K562 (cell line): Measurements from ENCODE around the gene CCDC88C. TPM values are rescaled to one million over a fixed set of nuclear protein-coding genes. Genes with fewer than 3 reads are reported as not detected.

Experiments used
- ATAC-seq: fragments of 200-7000 bp; cut with Tn5 transposase; 3 replicates; pipeline ENCODE4 v1.9.1; 2020; ENCODE audit warnings: moderate library complexity
- BruUV-seq: library from RNA; stranded (reverse); fragments of 400-500 nt; replicated peaks from 2 replicates; lab custom pipeline; 2021; lab: Mats Ljungman, UMichigan
- CTCF ChIA-PET: fragments of 300-600 bp; formaldehyde crosslinking; extraction: SDS; loops from one replicate; lab custom pipeline; 2021; ENCODE audit warnings: low intra/inter-chr PET ratio; lab: Yijun Ruan, JAX
- POLR2A ChIA-PET: fragments of 300-600, 350-650 bp; sonication (Branson Sonifier 250); formaldehyde crosslinking; extraction: SDS; loops from one replicate; lab custom pipeline; 2021; ENCODE audit warnings: antibody characterized with exemption, inconsistent platforms; lab: Yijun Ruan, JAX
- DNase-seq, 4 experiments: peaks; one replicate each; pipeline versions ENCODE4 v3.0.0 to v3.0.0-alpha.2; 2011 to 2018; ENCODE audit warnings: low spot score in 3 of 4, mixed read lengths in 3 of 4; ENCODE audit errors: extremely low read depth in 1 of 4
- FAIRE-seq: peaks from 2 replicates; lab custom pipeline; 2011; peaks lifted over from hg19 to GRCh38; lab: Jason Lieb, UNC
- H2AFZ ChIP-seq: 2 replicates; pipeline ENCODE4 v1.6.0; 2011; ENCODE audit warnings: low read depth, low read length, control low read depth, inconsistent platforms
- H3K27ac ChIP-seq: fragments of 200-600 bp; 3 replicates; pipeline ENCODE4 v1.8.0; 2011; ENCODE audit warnings: low read depth, mild to moderate bottlenecking, control low read depth, inconsistent platforms, low read length, moderate library complexity, mixed read lengths; ENCODE audit errors: extremely low read depth
- H3K27me3 ChIP-seq, 2 experiments: fragments of 300-600 bp in 1 of 2; 2 replicates in 1 of 2; 3 replicates in 1 of 2; pipeline versions ENCODE4 v1.6.0 to v1.8.0; 2011; ENCODE audit warnings: inconsistent platforms in 2 of 2, low read length in 2 of 2, mild to moderate bottlenecking in 1 of 2, mixed read lengths in 1 of 2, moderate library complexity in 1 of 2; ENCODE audit not compliant: control insufficient read depth in 2 of 2, insufficient read depth in 2 of 2
- H3K36me3 ChIP-seq: fragments of 300-600 bp; 3 replicates; pipeline ENCODE4 v1.8.0; 2011; ENCODE audit warnings: mild to moderate bottlenecking, low read length, inconsistent platforms; ENCODE audit not compliant: control insufficient read depth, insufficient read depth
- H3K4me1 ChIP-seq, 2 experiments: fragments of 200-600 bp in 1 of 2; replicated peaks in 1 of 2; 2 replicates in 1 of 2; 3 replicates in 1 of 2; pipeline versions ENCODE4 v1.5.1 to v1.8.0; 2011; ENCODE audit warnings: inconsistent platforms in 2 of 2, low read length in 2 of 2, mild to moderate bottlenecking in 1 of 2, mixed read lengths in 1 of 2, moderate library complexity in 1 of 2; ENCODE audit not compliant: control insufficient read depth in 2 of 2, insufficient read depth in 2 of 2
- H3K4me2 ChIP-seq: 2 replicates; pipeline ENCODE4 v1.6.1; 2011; ENCODE audit warnings: low read length, control low read depth, inconsistent platforms, mixed read lengths; ENCODE audit not compliant: insufficient read depth
- H3K4me3 ChIP-seq: fragments of 200-600 bp; sonication (generic), shearing (Covaris generic); 2 replicates; pipeline ENCODE4 v1.5.1; 2016; ENCODE audit warnings: control low read depth, inconsistent platforms
- H3K79me2 ChIP-seq: fragments of 200-600 bp; 3 replicates; pipeline ENCODE4 v1.8.0; 2011; ENCODE audit warnings: low read length, inconsistent platforms; ENCODE audit not compliant: control insufficient read depth, insufficient read depth
- H3K9ac ChIP-seq, 2 experiments: 2 replicates each; pipeline versions ENCODE4 v1.6.0 to v1.6.1; 2011; ENCODE audit warnings: low read depth in 2 of 2, low read length in 2 of 2, control low read depth in 1 of 2, inconsistent platforms in 1 of 2, mild to moderate bottlenecking in 1 of 2, mixed read lengths in 1 of 2; ENCODE audit not compliant: insufficient read depth in 1 of 2
- H3K9me1 ChIP-seq: one replicate; pipeline ENCODE4 v1.6.0; 2011; ENCODE audit warnings: inconsistent platforms, mild to moderate bottlenecking, low read length, moderate library complexity; ENCODE audit not compliant: control insufficient read depth, insufficient read depth
- H3K9me3 ChIP-seq: replicated peaks from 2 replicates; pipeline ENCODE4 v1.5.1; 2011; ENCODE audit warnings: low read depth, low read length, inconsistent platforms; ENCODE audit not compliant: control insufficient read depth, insufficient read depth
- H4K20me1 ChIP-seq: replicated peaks from 2 replicates; pipeline ENCODE4 v1.6.1; 2011; ENCODE audit warnings: low read length, inconsistent platforms, mixed read lengths; ENCODE audit not compliant: control insufficient read depth, insufficient read depth
- BCOR ChIP-seq: fragments of 450-650 bp; IDR thresholded peaks from 2 replicates; pipeline ENCODE4 v1.6.1; 2016
- KDM1A ChIP-seq, 2 experiments: fragments of 450-650 bp; IDR thresholded peaks; 2 replicates each; pipeline ENCODE4 v1.6.1; 2016; ENCODE audit warnings: mild to moderate bottlenecking in 2 of 2
- NCOA6 ChIP-seq: fragments of 450-650 bp; IDR thresholded peaks from 2 replicates; pipeline ENCODE4 v1.6.1; 2017; ENCODE audit warnings: mild to moderate bottlenecking
- PKNOX1 ChIP-seq: fragments of 450-650 bp; IDR thresholded peaks from 2 replicates; pipeline ENCODE4 v1.6.1; 2016
- RBM25 ChIP-seq: fragments of 200-400 bp; formaldehyde crosslinking; IDR thresholded peaks from 2 replicates; pipeline ENCODE4 v1.6.1; 2018; ENCODE audit warnings: low read length, low read depth, moderate library complexity; ENCODE audit not compliant: severe bottlenecking
- ZFP36 ChIP-seq: fragments of 150-350 bp; IDR thresholded peaks from 2 replicates; pipeline ENCODE4 v1.6.1; 2018; ENCODE audit warnings: low read length, low read depth; ENCODE audit not compliant: partially characterized antibody
- WGBS: fragments of 100-300 bp; shearing (Covaris generic); methylation state at CpG from one replicate; pipeline ENCODE4 v1.1.6; 2016; ENCODE audit warnings: low coverage, mixed read lengths; ENCODE audit not compliant: insufficient coverage; ENCODE audit errors: missing lambda C conversion rate; 5-methylcytosine and 5-hydroxymethylcytosine counted together
- in situ Hi-C: fragments of 300-500 bp; cut with MboI; formaldehyde crosslinking; loops from 4 replicates; pipeline ENCODE4 v1.15.0; 2018; ENCODE audit warnings: inconsistent platforms, mixed read lengths
- intact Hi-C: fragments of 100-400 bp; cut with micrococcal nuclease; formaldehyde crosslinking; loops from 2 replicates; pipeline ENCODE4 v1.14.2; 2022
- polyA plus RNA-seq, 8 experiments: library from polyadenylated mRNA; depleted of rRNA in 4 of 8; stranded (reverse) in 5 of 8; unstranded in 3 of 8; fragments of >200 nt; fragmentation: Nextera tagmentation in 2 of 8; fragmentation: Illumina TruSeq in 1 of 8; extraction: Ambion mirVana in 2 of 8; extraction: Trizol in 1 of 8; gene quantifications; 2 replicates each; pipeline versions ENCODE4 v1.2.1 to v1.2.3, GENCODE V29; 2011 to 2014; ENCODE audit warnings: inconsistent platforms in 1 of 8, missing spikeins in 1 of 8
- total RNA-seq, 7 experiments: library from RNA; depleted of rRNA in 6 of 7; stranded (reverse); fragments of >200 nt in 6 of 7; fragmentation: Illumina TruSeq in 2 of 7; extraction: Trizol in 2 of 7; gene quantifications; 2 replicates each; pipeline versions ENCODE4 v1.2.1 to v1.2.3, GENCODE V29; 2011 to 2021; ENCODE audit warnings: low replicate concordance in 1 of 7

Gene CCDC88C
- total and polyA plus RNA-seq, 9 of the 15 experiments (the other 6 are each of a cell fraction or from before 2014, with no cell fraction given) = 0.62 to 22.5 (median 10.7) TPM

- CTCF ChIA-PET = interaction anchor here (1.2 kb wide), 1 partner anchor 32 kb away, joined by 3 read pairs; no protein-coding TSS in a partner anchor
- no peaks in the 10 kb centered on the region for H3K9me3 ChIP-seq
- H3K4me1 ChIP-seq = peaks cover 30 to 36% of the 10 kb centered on the region in 2 experiments
- peaks cover 2% of the 10 kb centered on the region; the same call in 2 of the 3 replicates for H3K79me2 ChIP-seq
- no peaks in the 10 kb centered on the region for H3K27me3 ChIP-seq
- H4K20me1 ChIP-seq = no peaks in the 10 kb centered on the region
- no peak overlapping the region for H2AFZ ChIP-seq
- no peak overlapping the region for H3K27ac ChIP-seq
- H3K4me2 ChIP-seq = no peak overlapping the region
- FAIRE-seq (no peak), DNase-seq (no peak), ATAC-seq (no peak)
- 83% methylated on average over 3 of the region's 3 CpGs for WGBS
- H3K4me3 ChIP-seq = no peak overlapping the region
- intact Hi-C loops = loop anchor here (2.0 kb wide), 1 partner anchor 78 kb away; no protein-coding TSS in a partner anchor
- no peak for TF ChIP-seq PKNOX1
- TF ChIP-seq BCOR = 0 out of 2 replicates have a peak, but pooled peaks have one; percentile 35
- peak; percentile 30 for TF ChIP-seq RBM25
- no peak for TF ChIP-seq NCOA6
- 0 out of 4 replicates have a peak, but pooled peaks of 1 of the 2 experiments have one; percentile 8 for TF ChIP-seq KDM1A (IDR thresholded peaks at IDR 0.05)
- TF ChIP-seq ZFP36 = peak; percentile 51
- no TSS peak for BruUV-seq
- POLR2A ChIA-PET = interaction anchor here (1.0 kb wide), 1 partner anchor 76 kb away, joined by 3 read pairs; no protein-coding TSS in a partner anchor
- in situ Hi-C loops = no loop called here
- H3K36me3 ChIP-seq = no peaks in the 10 kb centered on the region; the same call in 2 of the 3 replicates
- H3K9ac ChIP-seq = no peak overlapping the region
- H3K9me1 ChIP-seq = no peaks in the 10 kb centered on the region
Measured at GRCh38 chr14:91254461-91254860, 163.2 kb downstream of the CCDC88C start.
